HFF-Myc (cell line): ENCODE measurements around the gene CD27.
"Not testable (repeated sequence)": the region's sequence is repeated elsewhere in the genome, so short reads cannot be mapped to it uniquely, and the experiment has no call there.

Experiments
- DNase-seq: peaks from one replicate; pipeline ENCODE4 v3.0.0-alpha.2; 2011; ENCODE audit warnings: low read depth; ENCODE audit errors: extremely low read depth
- H3K4me3 ChIP-seq: replicated peaks from 2 replicates; pipeline ENCODE4 v1.5.1; 2011; ENCODE audit warnings: low read depth, mild to moderate bottlenecking, control low read depth, low read length
- CTCF ChIP-seq: IDR thresholded peaks from 2 replicates; pipeline ENCODE4 v1.5.1; 2012; ENCODE audit warnings: mild to moderate bottlenecking, low read depth, low read length, control low read depth; ENCODE audit errors: missing control alignments

CD27 gene

GRCh38 chr12:6468283-6468575 lies 23.5 kb downstream of the CD27 start:
- DNase-seq, result no peak
- no peak for TF ChIP-seq CTCF
- H3K4me3 ChIP-seq, result no peak overlapping the region

GRCh38 chr12:6469092-6469491 lies 24.3 kb downstream of the CD27 start:
- H3K4me3 ChIP-seq, result no peak overlapping the region; the same call in 1 of the 2 replicates
- DNase-seq, result no peak

DNA sequence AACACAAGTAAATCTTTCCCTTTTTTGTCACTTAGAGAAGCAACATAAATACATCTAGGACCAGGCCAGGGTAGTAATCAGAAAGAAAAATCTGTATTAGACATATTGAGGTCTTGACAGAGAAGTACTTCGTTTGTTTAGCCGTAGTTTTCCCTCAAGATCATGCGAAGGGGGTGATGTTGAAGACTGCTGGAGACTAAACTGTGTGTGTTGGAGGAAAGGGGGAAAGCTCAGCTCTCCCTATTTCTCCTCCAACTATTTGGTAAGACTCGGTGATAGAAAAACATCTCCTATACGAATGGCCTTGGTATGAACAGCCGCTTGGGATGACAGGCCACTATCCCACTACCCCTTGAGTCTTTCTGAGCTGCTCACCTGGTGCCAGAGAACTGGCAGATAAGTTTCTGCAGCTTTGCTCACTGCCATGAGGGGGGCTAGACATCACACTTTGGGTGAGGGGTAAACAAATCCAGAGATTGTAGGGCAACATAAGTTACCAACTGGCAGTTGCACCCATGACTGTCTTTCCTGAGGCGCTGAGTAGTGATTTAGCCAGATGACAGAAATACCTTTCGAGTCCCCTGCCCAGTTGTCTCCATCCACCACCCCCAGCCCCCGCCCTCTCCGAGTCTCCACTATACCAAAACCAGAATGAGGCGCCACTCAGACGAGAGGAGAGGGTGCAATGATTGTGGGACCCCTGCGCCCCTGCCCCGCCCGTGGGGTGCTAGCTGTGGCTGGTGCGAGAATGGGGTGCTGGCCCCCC lies 25.0 kb downstream of the CD27 start:
- H3K4me3 ChIP-seq, result peak overlapping the region; percentile 55
- no peak for TF ChIP-seq CTCF
- no peak for DNase-seq

More at GRCh38 chr12:6469092-6469491, 24.3 kb downstream of the CD27 start:
- no peak for TF ChIP-seq CTCF

DNA sequence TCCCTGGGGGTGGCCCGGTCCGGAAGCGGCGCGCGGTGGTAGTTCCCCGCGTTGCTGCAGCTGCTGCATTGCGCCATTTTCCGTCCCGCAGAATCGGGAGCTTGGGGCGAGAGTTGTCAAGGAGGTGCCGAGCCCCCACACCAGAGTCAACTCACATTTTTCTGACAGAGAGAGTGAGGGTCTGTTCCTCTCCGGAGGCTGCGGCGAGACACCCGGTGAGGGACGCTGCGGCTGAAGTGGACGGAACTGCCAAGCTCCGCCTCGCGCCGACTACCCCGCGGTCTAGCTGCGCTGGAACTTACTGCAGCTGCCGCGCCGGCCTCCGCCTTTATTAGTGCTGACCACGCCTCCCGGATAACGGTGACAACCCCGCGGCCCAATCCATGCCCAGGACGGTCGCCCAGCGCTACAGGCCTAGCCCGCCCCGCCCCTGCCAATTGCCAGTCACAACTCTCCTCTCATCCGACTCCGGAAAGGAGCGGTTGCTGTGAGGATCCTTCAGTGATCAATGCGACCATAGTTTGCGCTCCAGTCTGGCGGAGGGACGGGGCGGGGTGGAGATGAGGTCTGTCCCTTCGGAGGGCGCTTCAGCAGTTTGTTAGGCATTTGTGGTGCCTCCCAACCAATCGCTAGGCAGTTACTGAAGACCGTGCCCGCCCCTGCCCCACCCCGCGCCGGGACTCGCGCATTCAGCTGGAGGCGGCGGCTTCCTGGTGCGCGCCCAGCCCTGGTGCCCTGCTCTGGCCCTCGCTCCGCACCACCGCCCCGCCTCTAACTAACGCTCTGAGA lies 25.8 kb downstream of the CD27 start, which contains the start of gene VAMP1:
TSS of gene VAMP1 (minus strand) at position 303 of the 789 bp plus-strand sequence. CDS start at position 157, 146 bp downstream.
- DNase-seq, result peak; percentile 87

GRCh38 chr12:6471989-6472360 lies 27.2 kb downstream of the CD27 start:
- no peak for DNase-seq
- H3K4me3 ChIP-seq, result no peak overlapping the region
- TF ChIP-seq CTCF, result no peak

More for the DNA sequence above, 25.8 kb downstream of the CD27 start, which contains the start of gene VAMP1:
- H3K4me3 ChIP-seq, result peak within 1 kb of the TSS; percentile 55
- no peak for TF ChIP-seq CTCF

DNA sequence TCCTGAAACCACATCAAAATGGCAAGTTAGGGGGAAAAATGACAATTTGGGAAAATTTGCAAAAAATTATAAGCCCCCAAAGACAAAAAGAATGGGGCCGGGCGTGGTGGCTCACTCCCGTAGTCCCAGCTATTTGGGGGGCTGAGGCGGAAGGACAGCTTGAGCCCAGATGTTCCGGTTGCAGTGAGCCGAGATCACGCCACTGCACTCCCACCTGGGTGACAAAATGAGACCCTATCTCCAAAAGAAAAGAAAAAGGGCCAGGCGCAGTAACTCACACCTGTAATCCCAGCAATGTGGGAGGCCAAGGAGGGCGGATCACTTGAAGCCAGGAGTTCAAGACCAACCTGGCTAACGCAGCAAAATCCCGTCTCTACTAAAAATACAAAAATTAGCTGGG lies 27.7 kb downstream of the CD27 start:
- DNase-seq, result no peak
- TF ChIP-seq CTCF, result no peak

DNA sequence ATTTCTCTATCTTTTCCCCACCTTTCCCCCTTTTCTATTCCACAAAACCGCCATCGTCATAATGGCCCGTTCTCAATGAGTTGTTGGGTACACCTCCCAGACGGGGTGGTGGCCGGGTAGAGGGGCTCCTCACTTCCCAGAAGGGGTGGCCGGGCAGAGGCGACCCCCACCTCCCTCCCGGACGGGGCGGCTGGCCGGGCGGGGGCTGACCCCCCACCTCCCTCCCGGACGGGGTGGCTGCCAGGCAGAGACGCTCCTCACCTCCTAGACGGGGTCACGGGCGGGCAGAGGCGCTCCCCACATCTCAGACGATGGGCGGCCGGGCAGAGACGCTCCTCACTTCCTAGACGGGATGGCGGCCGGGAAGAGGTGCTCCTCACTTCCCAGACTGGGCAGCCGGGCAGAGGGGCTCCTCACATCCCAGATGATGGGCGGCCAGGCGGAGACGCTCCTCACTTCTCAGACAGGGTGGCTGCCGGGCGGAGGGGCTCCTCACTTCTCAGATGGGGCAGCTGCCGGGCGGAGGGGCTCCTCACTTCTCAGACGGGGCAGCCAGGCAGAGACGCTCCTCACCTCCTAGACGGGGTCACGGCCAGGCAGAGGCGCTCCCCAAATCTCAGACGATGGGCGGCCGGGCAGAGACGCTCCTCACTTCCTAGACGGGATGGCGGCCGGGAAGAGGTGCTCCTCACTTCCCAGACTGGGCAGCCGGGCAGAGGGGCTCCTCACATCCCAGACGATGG lies 30.6 kb downstream of the CD27 start:
- H3K4me3 ChIP-seq, DNase-seq: not testable (repeated sequence)

More for the DNA sequence above, 27.7 kb downstream of the CD27 start:
- H3K4me3 ChIP-seq, result no peak overlapping the region
